Choroid plexus epithelial cell (primary cell): ENCODE measurements around the gene BAZ2B.
A peak's percentile ranks its signal among the peaks of the same experiment; 100 is the strongest.

ENCODE experiments used
- DNase-seq: peaks from one replicate; pipeline ENCODE4 v3.0.0-alpha.2; 2010; ENCODE audit warnings: low read depth
- H3K4me3 ChIP-seq: 2 replicates; pipeline ENCODE4 v1.5.1; 2011; ENCODE audit warnings: low read depth, mild to moderate bottlenecking, control low read depth, low read length, moderate library complexity
- CTCF ChIP-seq: conservative IDR thresholded peaks from 2 replicates; pipeline ENCODE4 v1.5.1; 2011; ENCODE audit warnings: low read depth, mild to moderate bottlenecking, control low read depth, inconsistent platforms, low read length, moderate library complexity

BAZ2B gene

GRCh38 chr2:159648643-159649042 lies 32.3 kb upstream of the BAZ2B start:
- DNase-seq = no peak
- no peak for TF ChIP-seq CTCF
- H3K4me3 ChIP-seq = no peak overlapping the region

GRCh38 chr2:159647667-159648066 lies 31.3 kb upstream of the BAZ2B start:
- DNase-seq = no peak
- H3K4me3 ChIP-seq = no peak overlapping the region
- TF ChIP-seq CTCF = no peak

GRCh38 chr2:159640176-159640575 lies 23.8 kb upstream of the BAZ2B start:
- peak; percentile 9 for DNase-seq
- no peak for TF ChIP-seq CTCF
- H3K4me3 ChIP-seq = no peak overlapping the region

GRCh38 chr2:159639712-159640111 lies 23.4 kb upstream of the BAZ2B start:
- no peak for DNase-seq
- H3K4me3 ChIP-seq = no peak overlapping the region
- no peak for TF ChIP-seq CTCF

- no peak for DNase-seq
- H3K4me3 ChIP-seq = no peak overlapping the region
- TF ChIP-seq CTCF = no peak
Observed at GRCh38 chr2:159639071-159639470, 22.7 kb upstream of the BAZ2B start.

GRCh38 chr2:159637988-159638501 lies 21.7 kb upstream of the BAZ2B start:
- no peak for TF ChIP-seq CTCF
- peak; percentile 88 for DNase-seq
- no peak overlapping the region for H3K4me3 ChIP-seq

GRCh38 chr2:159637240-159637639 lies 20.9 kb upstream of the BAZ2B start:
- no peak for DNase-seq
- no peak overlapping the region for H3K4me3 ChIP-seq
- no peak for TF ChIP-seq CTCF
